ENCODE data around the gene COX5B. TPM values are rescaled to one million over a fixed set of nuclear protein-coding genes. Genes with fewer than 3 reads are reported as not detected.
"Not testable (repeated sequence)": the region's sequence is repeated elsewhere in the genome, so short reads cannot be mapped to it uniquely, and the experiment has no call there.

The COX5B gene
- total RNA-seq (100 to 1,000 TPM; 112 to 122 TPM), total RNA-seq (40.5 to 73.2 reads per million in 2 donors)

GRCh38 chr2:97645695-97646629 is at the start of gene COX5B:
COX5B (plus strand) TSS chr2:97646062; CDS start chr2:97646087, 25 bp downstream.
- Mint-ChIP-seq H3K27me3 (no peaks in the 10 kb centered on the region), H3K36me3 (ENCODE audit: low read depth) (peaks cover 5% of the 10 kb centered on the region), H3K4me1 (peaks cover 25% of the 10 kb centered on the region), H3K27ac (peak within 1 kb of the TSS; percentile 94), H3K4me3 (peak within 1 kb of the TSS; percentile 96)
- peak; percentile 97 for ATAC-seq
- peak; percentile 96 to 98 (median 97) for DNase-seq
- no peaks in the 10 kb centered on the region for H3K9me3 ChIP-seq (ENCODE audit: control insufficient read depth, low read length, poor library complexity, severe bottlenecking)

GRCh38 chr2:97596180-97596579 is 49.7 kb upstream of the COX5B start:
- not testable (repeated sequence) for H3K36me3 Mint-ChIP-seq (ENCODE audit: low read depth); ATAC-seq; DNase-seq; H3K9me3 ChIP-seq (ENCODE audit: control insufficient read depth, low read length, poor library complexity, severe bottlenecking); H3K4me3 Mint-ChIP-seq; H3K27ac Mint-ChIP-seq; H3K4me1 Mint-ChIP-seq
- H3K27me3 Mint-ChIP-seq, result peaks cover 27% of the 10 kb centered on the region

GRCh38 chr2:97601537-97601936 is 44.3 kb upstream of the COX5B start:
- peaks cover 25% of the 10 kb centered on the region for H3K27me3 Mint-ChIP-seq
- not testable (repeated sequence) for H3K4me3 Mint-ChIP-seq; H3K36me3 Mint-ChIP-seq (ENCODE audit: low read depth); H3K9me3 ChIP-seq (ENCODE audit: control insufficient read depth, low read length, poor library complexity, severe bottlenecking); ATAC-seq; H3K27ac Mint-ChIP-seq; DNase-seq; H3K4me1 Mint-ChIP-seq

GRCh38 chr2:97605109-97605508 is 40.8 kb upstream of the COX5B start:
- H3K27ac Mint-ChIP-seq; ATAC-seq; DNase-seq; H3K4me3 Mint-ChIP-seq; H3K4me1 Mint-ChIP-seq; H3K9me3 ChIP-seq (ENCODE audit: control insufficient read depth, low read length, poor library complexity, severe bottlenecking); H3K36me3 Mint-ChIP-seq (ENCODE audit: low read depth): not testable (repeated sequence)
- peaks cover 10% of the 10 kb centered on the region for H3K27me3 Mint-ChIP-seq

- H3K4me1 Mint-ChIP-seq; H3K9me3 ChIP-seq (ENCODE audit: control insufficient read depth, low read length, poor library complexity, severe bottlenecking); H3K4me3 Mint-ChIP-seq; DNase-seq; ATAC-seq; H3K27me3 Mint-ChIP-seq; H3K36me3 Mint-ChIP-seq (ENCODE audit: low read depth); H3K27ac Mint-ChIP-seq: not testable (repeated sequence)
Observed at GRCh38 chr2:97605524-97606339, 40.1 kb upstream of the COX5B start.

GRCh38 chr2:97608745-97609144 is 37.1 kb upstream of the COX5B start:
- H3K27ac Mint-ChIP-seq; H3K9me3 ChIP-seq (ENCODE audit: control insufficient read depth, low read length, poor library complexity, severe bottlenecking); H3K4me1 Mint-ChIP-seq; DNase-seq; ATAC-seq; H3K4me3 Mint-ChIP-seq; H3K27me3 Mint-ChIP-seq; H3K36me3 Mint-ChIP-seq (ENCODE audit: low read depth): not testable (repeated sequence)

- H3K36me3 Mint-ChIP-seq (ENCODE audit: low read depth); H3K27ac Mint-ChIP-seq; ATAC-seq; H3K4me3 Mint-ChIP-seq; H3K4me1 Mint-ChIP-seq; H3K9me3 ChIP-seq (ENCODE audit: control insufficient read depth, low read length, poor library complexity, severe bottlenecking); DNase-seq; H3K27me3 Mint-ChIP-seq: not testable (repeated sequence)
Observed at GRCh38 chr2:97611895-97612294, 34.0 kb upstream of the COX5B start.

- not testable (repeated sequence) for H3K36me3 Mint-ChIP-seq (ENCODE audit: low read depth); H3K27me3 Mint-ChIP-seq; H3K27ac Mint-ChIP-seq; ATAC-seq; H3K4me1 Mint-ChIP-seq; H3K4me3 Mint-ChIP-seq; DNase-seq; H3K9me3 ChIP-seq (ENCODE audit: control insufficient read depth, low read length, poor library complexity, severe bottlenecking)
Observed at GRCh38 chr2:97615746-97616145, 30.1 kb upstream of the COX5B start.

GRCh38 chr2:97617911-97618310 is 28.0 kb upstream of the COX5B start:
- no peaks in the 10 kb centered on the region for H3K4me1 Mint-ChIP-seq
- no peaks in the 10 kb centered on the region for H3K27me3 Mint-ChIP-seq
- DNase-seq (no peak), ATAC-seq (no peak)
- no peak overlapping the region for H3K4me3 Mint-ChIP-seq
- no peaks in the 10 kb centered on the region for H3K9me3 ChIP-seq (ENCODE audit: control insufficient read depth, low read length, poor library complexity, severe bottlenecking)
- no peaks in the 10 kb centered on the region for H3K36me3 Mint-ChIP-seq (ENCODE audit: low read depth)
- no peak overlapping the region for H3K27ac Mint-ChIP-seq

GRCh38 chr2:97618939-97619827 is 26.7 kb upstream of the COX5B start:
- H3K4me3 Mint-ChIP-seq; H3K36me3 Mint-ChIP-seq (ENCODE audit: low read depth); H3K9me3 ChIP-seq (ENCODE audit: control insufficient read depth, low read length, poor library complexity, severe bottlenecking); H3K27ac Mint-ChIP-seq; DNase-seq; H3K4me1 Mint-ChIP-seq; H3K27me3 Mint-ChIP-seq: not testable (repeated sequence)
- ATAC-seq, result peak; percentile 39

GRCh38 chr2:97620492-97620891 is 25.4 kb upstream of the COX5B start:
- H3K27ac Mint-ChIP-seq; H3K27me3 Mint-ChIP-seq; H3K9me3 ChIP-seq (ENCODE audit: control insufficient read depth, low read length, poor library complexity, severe bottlenecking); H3K4me3 Mint-ChIP-seq; ATAC-seq; H3K4me1 Mint-ChIP-seq; DNase-seq; H3K36me3 Mint-ChIP-seq (ENCODE audit: low read depth): not testable (repeated sequence)

GRCh38 chr2:97622976-97623375 is 22.9 kb upstream of the COX5B start:
- H3K27me3 Mint-ChIP-seq; H3K27ac Mint-ChIP-seq; H3K4me3 Mint-ChIP-seq; ATAC-seq; H3K36me3 Mint-ChIP-seq (ENCODE audit: low read depth); H3K4me1 Mint-ChIP-seq; H3K9me3 ChIP-seq (ENCODE audit: control insufficient read depth, low read length, poor library complexity, severe bottlenecking); DNase-seq: not testable (repeated sequence)

Data from T-helper 17 cell (primary cell).